ENCODE measurements around the gene CEACAM7. TPM values are rescaled to one million over a fixed set of nuclear protein-coding genes. Genes with fewer than 3 reads are reported as not detected.

The CEACAM7 gene
- total RNA-seq, 1 donor from 2014 or later, result not detected

DNA sequence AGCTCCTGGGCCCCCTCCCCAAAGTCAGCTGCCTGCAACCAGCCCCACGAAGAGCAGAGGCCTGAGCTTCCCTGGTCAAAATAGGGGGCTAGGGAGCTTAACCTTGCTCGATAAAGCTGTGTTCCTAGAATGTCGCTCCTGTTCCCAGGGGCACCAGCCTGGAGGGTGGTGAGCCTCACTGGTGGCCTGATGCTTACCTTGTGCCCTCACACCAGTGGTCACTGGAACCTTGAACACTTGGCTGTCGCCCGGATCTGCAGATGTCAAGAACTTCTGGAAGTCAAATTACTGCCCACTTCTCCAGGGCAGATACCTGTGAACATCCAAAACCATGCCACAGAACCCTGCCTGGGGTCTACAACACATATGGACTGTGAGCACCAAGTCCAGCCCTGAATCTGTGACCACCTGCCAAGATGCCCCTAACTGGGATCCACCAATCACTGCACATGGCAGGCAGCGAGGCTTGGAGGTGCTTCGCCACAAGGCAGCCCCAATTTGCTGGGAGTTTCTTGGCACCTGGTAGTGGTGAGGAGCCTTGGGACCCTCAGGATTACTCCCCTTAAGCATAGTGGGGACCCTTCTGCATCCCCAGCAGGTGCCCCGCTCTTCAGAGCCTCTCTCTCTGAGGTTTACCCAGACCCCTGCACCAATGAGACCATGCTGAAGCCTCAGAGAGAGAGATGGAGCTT lies 15.7 kb upstream of the CEACAM7 start:
- H3K27me3 Mint-ChIP-seq (ENCODE audit: low read depth), result no peaks in the 10 kb centered on the region
- no peak overlapping the region for H3K4me3 Mint-ChIP-seq
- H3K4me1 Mint-ChIP-seq, result no peaks in the 10 kb centered on the region
- TF ChIP-seq, protein P1, sequence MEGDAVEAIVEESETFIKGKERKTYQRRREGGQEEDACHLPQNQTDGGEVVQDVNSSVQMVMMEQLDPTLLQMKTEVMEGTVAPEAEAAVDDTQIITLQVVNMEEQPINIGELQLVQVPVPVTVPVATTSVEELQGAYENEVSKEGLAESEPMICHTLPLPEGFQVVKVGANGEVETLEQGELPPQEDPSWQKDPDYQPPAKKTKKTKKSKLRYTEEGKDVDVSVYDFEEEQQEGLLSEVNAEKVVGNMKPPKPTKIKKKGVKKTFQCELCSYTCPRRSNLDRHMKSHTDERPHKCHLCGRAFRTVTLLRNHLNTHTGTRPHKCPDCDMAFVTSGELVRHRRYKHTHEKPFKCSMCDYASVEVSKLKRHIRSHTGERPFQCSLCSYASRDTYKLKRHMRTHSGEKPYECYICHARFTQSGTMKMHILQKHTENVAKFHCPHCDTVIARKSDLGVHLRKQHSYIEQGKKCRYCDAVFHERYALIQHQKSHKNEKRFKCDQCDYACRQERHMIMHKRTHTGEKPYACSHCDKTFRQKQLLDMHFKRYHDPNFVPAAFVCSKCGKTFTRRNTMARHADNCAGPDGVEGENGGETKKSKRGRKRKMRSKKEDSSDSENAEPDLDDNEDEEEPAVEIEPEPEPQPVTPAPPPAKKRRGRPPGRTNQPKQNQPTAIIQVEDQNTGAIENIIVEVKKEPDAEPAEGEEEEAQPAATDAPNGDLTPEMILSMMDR (conservative IDR thresholded peaks at IDR 0.05), result no peak
- no peak for DNase-seq (ENCODE audit: low read depth, low spot score)
- peaks cover 8% of the 10 kb centered on the region for H3K9me3 Mint-ChIP-seq
- H3K36me3 Mint-ChIP-seq (ENCODE audit: low read depth), result peaks cover 3% of the 10 kb centered on the region
- H3K27ac Mint-ChIP-seq (ENCODE audit: unreplicated experiment), result no peak overlapping the region

DNA sequence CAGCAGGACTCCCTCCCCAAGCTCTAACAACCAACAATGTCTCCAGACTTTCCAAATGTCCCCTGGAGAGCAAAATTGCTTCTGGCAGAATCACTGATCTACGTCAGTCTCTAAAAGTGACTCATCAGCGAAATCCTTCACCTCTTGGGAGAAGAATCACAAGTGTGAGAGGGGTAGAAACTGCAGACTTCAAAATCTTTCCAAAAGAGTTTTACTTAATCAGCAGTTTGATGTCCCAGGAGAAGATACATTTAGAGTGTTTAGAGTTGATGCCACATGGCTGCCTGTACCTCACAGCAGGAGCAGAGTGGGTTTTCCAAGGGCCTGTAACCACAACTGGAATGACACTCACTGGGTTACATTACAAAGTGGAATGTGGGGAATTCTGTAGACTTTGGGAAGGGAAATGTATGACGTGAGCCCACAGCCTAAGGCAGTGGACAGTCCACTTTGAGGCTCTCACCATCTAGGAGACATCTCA lies 14.1 kb upstream of the CEACAM7 start:
- Mint-ChIP-seq H3K27ac (ENCODE audit: unreplicated experiment) (no peak overlapping the region), H3K27me3 (ENCODE audit: low read depth) (no peaks in the 10 kb centered on the region), H3K9me3 (peaks cover 15% of the 10 kb centered on the region), H3K4me1 (no peaks in the 10 kb centered on the region), H3K4me3 (no peak overlapping the region), H3K36me3 (ENCODE audit: low read depth) (peaks cover 4% of the 10 kb centered on the region)
- TF ChIP-seq, protein P1 (conservative IDR thresholded peaks at IDR 0.05), result no peak
- no peak for DNase-seq (ENCODE audit: low read depth, low spot score)

DNA sequence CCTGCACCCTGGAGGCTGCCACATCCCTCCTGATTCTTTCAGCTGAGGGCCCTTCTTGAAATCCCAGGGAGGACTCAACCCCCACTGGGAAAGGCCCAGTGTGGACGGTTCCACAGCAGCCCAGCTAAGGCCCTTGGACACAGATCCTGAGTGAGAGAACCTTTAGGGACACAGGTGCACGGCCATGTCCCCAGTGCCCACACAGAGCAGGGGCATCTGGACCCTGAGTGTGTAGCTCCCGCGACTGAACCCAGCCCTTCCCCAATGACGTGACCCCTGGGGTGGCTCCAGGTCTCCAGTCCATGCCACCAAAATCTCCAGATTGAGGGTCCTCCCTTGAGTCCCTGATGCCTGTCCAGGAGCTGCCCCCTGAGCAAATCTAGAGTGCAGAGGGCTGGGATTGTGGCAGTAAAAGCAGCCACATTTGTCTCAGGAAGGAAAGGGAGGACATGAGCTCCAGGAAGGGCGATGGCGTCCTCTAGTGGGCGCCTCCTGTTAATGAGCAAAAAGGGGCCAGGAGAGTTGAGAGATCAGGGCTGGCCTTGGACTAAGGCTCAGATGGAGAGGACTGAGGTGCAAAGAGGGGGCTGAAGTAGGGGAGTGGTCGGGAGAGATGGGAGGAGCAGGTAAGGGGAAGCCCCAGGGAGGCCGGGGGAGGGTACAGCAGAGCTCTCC lies 13.5 kb upstream of the CEACAM7 start:
- no peak for DNase-seq (ENCODE audit: low read depth, low spot score)
- no peak overlapping the region for H3K27ac Mint-ChIP-seq (ENCODE audit: unreplicated experiment)
- no peak overlapping the region for H3K4me3 Mint-ChIP-seq
- H3K36me3 Mint-ChIP-seq (ENCODE audit: low read depth), result peaks cover 4% of the 10 kb centered on the region
- peaks cover 15% of the 10 kb centered on the region for H3K9me3 Mint-ChIP-seq
- TF ChIP-seq, protein P1 (conservative IDR thresholded peaks at IDR 0.05), result no peak
- no peaks in the 10 kb centered on the region for H3K4me1 Mint-ChIP-seq
- no peaks in the 10 kb centered on the region for H3K27me3 Mint-ChIP-seq (ENCODE audit: low read depth)

DNA sequence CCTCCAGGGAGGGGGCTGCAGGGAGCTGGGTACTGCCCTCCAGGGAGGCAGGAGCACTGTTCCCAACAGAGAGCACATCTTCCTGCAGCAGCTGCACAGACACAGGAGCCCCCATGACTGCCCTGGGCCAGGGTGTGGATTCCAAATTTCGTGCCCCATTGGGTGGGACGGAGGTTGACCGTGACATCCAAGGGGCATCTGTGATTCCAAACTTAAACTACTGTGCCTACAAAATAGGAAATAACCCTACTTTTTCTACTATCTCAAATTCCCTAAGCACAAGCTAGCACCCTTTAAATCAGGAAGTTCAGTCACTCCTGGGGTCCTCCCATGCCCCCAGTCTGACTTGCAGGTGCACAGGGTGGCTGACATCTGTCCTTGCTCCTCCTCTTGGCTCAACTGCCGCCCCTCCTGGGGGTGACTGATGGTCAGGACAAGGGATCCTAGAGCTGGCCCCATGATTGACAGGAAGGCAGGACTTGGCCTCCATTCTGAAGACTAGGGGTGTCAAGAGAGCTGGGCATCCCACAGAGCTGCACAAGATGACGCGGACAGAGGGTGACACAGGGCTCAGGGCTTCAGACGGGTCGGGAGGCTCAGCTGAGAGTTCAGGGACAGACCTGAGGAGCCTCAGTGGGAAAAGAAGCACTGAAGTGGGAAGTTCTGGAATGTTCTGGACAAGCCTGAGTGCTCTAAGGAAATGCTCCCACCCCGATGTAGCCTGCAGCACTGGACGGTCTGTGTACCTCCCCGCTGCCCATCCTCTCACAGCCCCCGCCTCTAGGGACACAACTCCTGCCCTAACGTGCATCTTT lies 12.5 kb upstream of the CEACAM7 start:
- TF ChIP-seq, protein P1 (conservative IDR thresholded peaks at IDR 0.05), result no peak
- Mint-ChIP-seq H3K9me3 (peaks cover 12% of the 10 kb centered on the region), H3K27ac (ENCODE audit: unreplicated experiment) (no peak overlapping the region), H3K36me3 (ENCODE audit: low read depth) (peaks cover 4% of the 10 kb centered on the region), H3K27me3 (ENCODE audit: low read depth) (no peaks in the 10 kb centered on the region), H3K4me3 (no peak overlapping the region), H3K4me1 (no peaks in the 10 kb centered on the region)
- no peak for DNase-seq (ENCODE audit: low read depth, low spot score)

DNA sequence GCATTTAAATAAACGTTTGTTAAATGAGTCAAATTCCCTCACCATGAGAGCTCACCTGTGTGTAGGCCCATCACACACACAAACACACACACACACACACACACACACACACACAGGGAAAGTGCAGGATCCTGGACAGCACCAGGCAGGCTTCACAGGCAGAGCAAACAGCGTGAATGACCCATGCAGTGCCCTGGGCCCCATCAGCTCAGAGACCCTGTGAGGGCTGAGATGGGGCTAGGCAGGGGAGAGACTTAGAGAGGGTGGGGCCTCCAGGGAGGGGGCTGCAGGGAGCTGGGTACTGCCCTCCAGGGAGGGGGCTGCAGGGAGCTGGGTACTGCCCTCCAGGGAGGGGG lies 11.9 kb upstream of the CEACAM7 start:
- no peak overlapping the region for H3K27ac Mint-ChIP-seq (ENCODE audit: unreplicated experiment)
- no peak overlapping the region for H3K4me3 Mint-ChIP-seq
- no peak for DNase-seq (ENCODE audit: low read depth, low spot score)
- TF ChIP-seq, protein P1 (conservative IDR thresholded peaks at IDR 0.05), result no peak
- peaks cover 4% of the 10 kb centered on the region for H3K36me3 Mint-ChIP-seq (ENCODE audit: low read depth)
- H3K4me1 Mint-ChIP-seq, result no peaks in the 10 kb centered on the region
- H3K9me3 Mint-ChIP-seq, result peaks cover 12% of the 10 kb centered on the region
- no peaks in the 10 kb centered on the region for H3K27me3 Mint-ChIP-seq (ENCODE audit: low read depth)

All from neural crest cell (in vitro differentiated cells).